SK-N-SH treated with all-trans-retinoic acid at 6 μM for 48 hours (cell line): ENCODE measurements around the gene TCTN1.

Source experiments
- ATAC-seq: fragments of 200-7000 bp; cut with Tn5 transposase; 3 replicates; pipeline ENCODE4 v1.9.1; 2020; ENCODE audit warnings: mild to moderate bottlenecking, moderate library complexity
- ARNTL ChIP-seq: fragments of 450-650 bp; formaldehyde crosslinking; IDR thresholded peaks from 2 replicates; pipeline ENCODE4 v1.5.0; 2020; ENCODE audit warnings: low read depth, mild to moderate bottlenecking, moderate library complexity, borderline replicate concordance
- BACH2 ChIP-seq: fragments of 250-450 bp; sonication (Bioruptor Pico); IDR thresholded peaks from 2 replicates; pipeline ENCODE4 v1.9.0; 2021; ENCODE audit warnings: mild to moderate bottlenecking, borderline replicate concordance
- CSDC2 ChIP-seq: fragments of 250-450 bp; sonication (Bioruptor Pico); IDR thresholded peaks from 2 replicates; pipeline ENCODE4 v1.5.0; 2020; ENCODE audit warnings: mild to moderate bottlenecking, moderate library complexity
- ISL1 ChIP-seq: fragments of 250-450 bp; sonication (Bioruptor Pico); IDR thresholded peaks from 2 replicates; pipeline ENCODE4 v2.1.2; 2022; ENCODE audit warnings: mild to moderate bottlenecking, moderate library complexity
- PPARA ChIP-seq: fragments of 250-450 bp; sonication (Bioruptor Pico); IDR thresholded peaks from 2 replicates; pipeline ENCODE4 v1.5.0; 2020; ENCODE audit warnings: mild to moderate bottlenecking, borderline replicate concordance
- RARB ChIP-seq: fragments of 250-450 bp; sonication (Bioruptor Pico); IDR thresholded peaks from 2 replicates; pipeline ENCODE4 v1.8.0; 2021; ENCODE audit warnings: mild to moderate bottlenecking, moderate library complexity
- SNAI2 ChIP-seq: fragments of 250-450 bp; sonication (Bioruptor Pico); IDR thresholded peaks from 2 replicates; pipeline ENCODE4 v1.5.0; 2020; ENCODE audit warnings: mild to moderate bottlenecking, moderate library complexity
- TCF4 ChIP-seq: fragments of 250-450 bp; sonication (Bioruptor Pico); IDR thresholded peaks from 2 replicates; pipeline ENCODE4 v1.8.0; 2021; ENCODE audit warnings: mild to moderate bottlenecking, moderate library complexity, borderline replicate concordance
- ZFP3 ChIP-seq: fragments of 250-450 bp; sonication (Bioruptor Pico); IDR thresholded peaks from 2 replicates; pipeline ENCODE4 v1.5.0; 2020; ENCODE audit warnings: mild to moderate bottlenecking, moderate library complexity
- ZFP30 ChIP-seq: fragments of 450-650 bp; formaldehyde crosslinking; IDR thresholded peaks from 2 replicates; pipeline ENCODE4 v1.5.0; 2022; ENCODE audit warnings: mild to moderate bottlenecking, moderate library complexity
- ZNF565 ChIP-seq: fragments of 450-650 bp; formaldehyde crosslinking; conservative IDR thresholded peaks from 2 replicates; pipeline ENCODE4 v1.5.0; 2020; ENCODE audit warnings: low read depth, mild to moderate bottlenecking, moderate library complexity
- ZNF70 ChIP-seq: fragments of 450-650 bp; formaldehyde crosslinking; IDR thresholded peaks from 2 replicates; pipeline ENCODE4 v1.5.0; 2020; ENCODE audit warnings: mild to moderate bottlenecking, moderate library complexity
- ZNF8 ChIP-seq: fragments of 450-650 bp; formaldehyde crosslinking; IDR thresholded peaks from 2 replicates; pipeline ENCODE4 v1.5.0; 2020; ENCODE audit warnings: mild to moderate bottlenecking, moderate library complexity
- TF ChIP-seq, protein P1 (sequence below): fragments of 250-450 bp; sonication (Bioruptor Pico); IDR thresholded peaks from 2 replicates; pipeline ENCODE4 v1.5.0; 2020; ENCODE audit warnings: mild to moderate bottlenecking, moderate library complexity
- TF ChIP-seq, protein P2 (sequence below): fragments of 250-450 bp; sonication (Bioruptor Pico); IDR thresholded peaks from 2 replicates; pipeline ENCODE4 v1.8.0; 2021; ENCODE audit warnings: low read depth, mild to moderate bottlenecking, moderate library complexity, borderline replicate concordance
- TF ChIP-seq, protein P3 (sequence below): fragments of 250-450 bp; sonication (Bioruptor Pico); IDR thresholded peaks from 2 replicates; pipeline ENCODE4 v1.5.1; 2020; ENCODE audit warnings: low read depth, mild to moderate bottlenecking, moderate library complexity

The TCTN1 gene

DNA sequence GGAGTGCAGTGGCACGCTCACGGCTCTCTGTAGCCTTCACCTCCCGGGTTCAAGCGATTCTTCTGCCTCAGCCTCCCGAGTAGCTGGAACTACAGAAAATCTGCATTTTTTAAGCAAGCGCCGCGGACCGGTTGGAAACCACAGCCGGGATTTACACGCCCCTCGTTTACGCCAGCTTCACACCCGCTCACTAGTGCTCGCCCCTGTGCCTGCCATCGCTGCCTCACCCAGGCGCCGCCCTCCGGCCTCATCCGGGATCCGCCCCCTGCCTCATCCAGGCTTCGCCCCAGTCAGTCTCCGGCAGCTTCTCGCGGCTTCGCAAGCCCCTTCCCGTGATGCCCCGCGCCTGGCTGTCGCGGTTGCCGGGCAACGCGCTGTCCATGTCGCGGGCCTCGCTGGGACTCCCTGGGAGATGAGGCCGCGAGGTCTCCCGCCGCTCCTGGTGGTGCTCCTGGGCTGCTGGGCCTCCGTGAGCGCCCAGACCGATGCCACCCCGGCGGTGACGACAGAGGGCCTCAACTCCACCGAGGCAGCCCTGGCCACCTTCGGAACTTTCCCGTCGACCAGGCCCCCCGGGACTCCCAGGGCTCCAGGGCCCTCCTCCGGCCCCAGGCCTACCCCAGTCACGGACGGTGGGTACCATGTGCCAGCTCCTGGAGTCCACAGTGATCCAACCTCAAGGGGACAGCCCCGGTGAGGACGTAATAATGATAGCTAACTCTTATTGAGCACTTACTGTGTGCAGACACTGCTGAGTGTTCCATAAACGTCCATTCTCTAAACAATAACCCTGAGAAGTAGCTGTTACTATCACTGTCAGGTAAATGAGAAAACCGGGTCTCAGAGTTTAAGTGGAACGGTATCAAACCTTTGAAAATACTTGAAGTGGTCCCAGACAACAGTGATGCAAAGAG, at the start of gene TCTN1:
Gene TCTN1 (plus strand): TSS at position 359 of the 914 bp plus-strand sequence. CDS start 54 bp downstream, at position 413.
- peak; percentile 100 for ATAC-seq
- TF ChIP-seq ISL1 (CRISPR knock-in tag), result no peak
- no peak for TF ChIP-seq TCF4 (CRISPR knock-in tag)
- TF ChIP-seq CSDC2, result no peak
- TF ChIP-seq ZNF70 (CRISPR knock-in tag), result no peak
- no peak for TF ChIP-seq ARNTL (CRISPR knock-in tag)
- TF ChIP-seq, protein P1, sequence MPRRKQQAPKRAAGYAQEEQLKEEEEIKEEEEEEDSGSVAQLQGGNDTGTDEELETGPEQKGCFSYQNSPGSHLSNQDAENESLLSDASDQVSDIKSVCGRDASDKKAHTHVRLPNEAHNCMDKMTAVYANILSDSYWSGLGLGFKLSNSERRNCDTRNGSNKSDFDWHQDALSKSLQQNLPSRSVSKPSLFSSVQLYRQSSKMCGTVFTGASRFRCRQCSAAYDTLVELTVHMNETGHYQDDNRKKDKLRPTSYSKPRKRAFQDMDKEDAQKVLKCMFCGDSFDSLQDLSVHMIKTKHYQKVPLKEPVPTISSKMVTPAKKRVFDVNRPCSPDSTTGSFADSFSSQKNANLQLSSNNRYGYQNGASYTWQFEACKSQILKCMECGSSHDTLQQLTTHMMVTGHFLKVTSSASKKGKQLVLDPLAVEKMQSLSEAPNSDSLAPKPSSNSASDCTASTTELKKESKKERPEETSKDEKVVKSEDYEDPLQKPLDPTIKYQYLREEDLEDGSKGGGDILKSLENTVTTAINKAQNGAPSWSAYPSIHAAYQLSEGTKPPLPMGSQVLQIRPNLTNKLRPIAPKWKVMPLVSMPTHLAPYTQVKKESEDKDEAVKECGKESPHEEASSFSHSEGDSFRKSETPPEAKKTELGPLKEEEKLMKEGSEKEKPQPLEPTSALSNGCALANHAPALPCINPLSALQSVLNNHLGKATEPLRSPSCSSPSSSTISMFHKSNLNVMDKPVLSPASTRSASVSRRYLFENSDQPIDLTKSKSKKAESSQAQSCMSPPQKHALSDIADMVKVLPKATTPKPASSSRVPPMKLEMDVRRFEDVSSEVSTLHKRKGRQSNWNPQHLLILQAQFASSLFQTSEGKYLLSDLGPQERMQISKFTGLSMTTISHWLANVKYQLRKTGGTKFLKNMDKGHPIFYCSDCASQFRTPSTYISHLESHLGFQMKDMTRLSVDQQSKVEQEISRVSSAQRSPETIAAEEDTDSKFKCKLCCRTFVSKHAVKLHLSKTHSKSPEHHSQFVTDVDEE (CRISPR knock-in tag), result no peak

DNA sequence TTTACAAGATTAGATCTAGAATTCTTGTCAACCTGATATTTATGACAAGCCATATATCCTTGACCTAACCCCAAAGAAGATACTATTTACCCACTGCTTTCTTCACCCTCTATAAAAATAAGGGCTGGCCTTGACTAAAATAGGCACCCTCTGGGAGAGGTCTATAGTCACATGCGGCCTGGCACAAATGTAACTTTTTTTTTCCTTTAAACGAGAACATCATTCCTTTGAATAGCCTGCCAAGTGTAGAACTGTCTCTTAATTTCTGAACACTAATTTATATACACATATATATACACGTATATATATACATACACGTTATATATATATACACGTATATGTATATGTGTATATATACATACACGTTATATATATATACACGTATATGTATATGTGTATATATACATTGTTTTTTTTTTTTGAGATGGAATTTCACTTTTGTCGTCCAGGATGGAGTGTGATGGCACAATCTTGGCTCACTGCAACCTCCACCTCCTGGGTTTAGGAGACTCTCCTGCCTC, 49.4 kb upstream of the TCTN1 start:
- no peak for TF ChIP-seq RARB (CRISPR knock-in tag)
- no peak for TF ChIP-seq BACH2
- TF ChIP-seq, protein P1 (CRISPR knock-in tag), result no peak
- TF ChIP-seq ZNF70 (CRISPR knock-in tag), result no peak
- TF ChIP-seq SNAI2, result no peak
- no peak for TF ChIP-seq ZFP3 (CRISPR knock-in tag)
- no peak; the same call in 1 of the 2 replicates for TF ChIP-seq ISL1 (CRISPR knock-in tag)
- TF ChIP-seq, protein P2, sequence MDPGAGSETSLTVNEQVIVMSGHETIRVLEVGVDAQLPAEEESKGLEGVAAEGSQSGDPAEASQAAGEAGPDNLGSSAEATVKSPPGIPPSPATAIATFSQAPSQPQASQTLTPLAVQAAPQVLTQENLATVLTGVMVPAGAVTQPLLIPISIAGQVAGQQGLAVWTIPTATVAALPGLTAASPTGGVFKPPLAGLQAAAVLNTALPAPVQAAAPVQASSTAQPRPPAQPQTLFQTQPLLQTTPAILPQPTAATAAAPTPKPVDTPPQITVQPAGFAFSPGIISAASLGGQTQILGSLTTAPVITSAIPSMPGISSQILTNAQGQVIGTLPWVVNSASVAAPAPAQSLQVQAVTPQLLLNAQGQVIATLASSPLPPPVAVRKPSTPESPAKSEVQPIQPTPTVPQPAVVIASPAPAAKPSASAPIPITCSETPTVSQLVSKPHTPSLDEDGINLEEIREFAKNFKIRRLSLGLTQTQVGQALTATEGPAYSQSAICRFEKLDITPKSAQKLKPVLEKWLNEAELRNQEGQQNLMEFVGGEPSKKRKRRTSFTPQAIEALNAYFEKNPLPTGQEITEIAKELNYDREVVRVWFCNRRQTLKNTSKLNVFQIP, result no peak
- TF ChIP-seq ZNF565, result no peak
- TF ChIP-seq ARNTL (CRISPR knock-in tag), result no peak
- TF ChIP-seq ZFP30, result no peak
- no peak for TF ChIP-seq CSDC2

DNA sequence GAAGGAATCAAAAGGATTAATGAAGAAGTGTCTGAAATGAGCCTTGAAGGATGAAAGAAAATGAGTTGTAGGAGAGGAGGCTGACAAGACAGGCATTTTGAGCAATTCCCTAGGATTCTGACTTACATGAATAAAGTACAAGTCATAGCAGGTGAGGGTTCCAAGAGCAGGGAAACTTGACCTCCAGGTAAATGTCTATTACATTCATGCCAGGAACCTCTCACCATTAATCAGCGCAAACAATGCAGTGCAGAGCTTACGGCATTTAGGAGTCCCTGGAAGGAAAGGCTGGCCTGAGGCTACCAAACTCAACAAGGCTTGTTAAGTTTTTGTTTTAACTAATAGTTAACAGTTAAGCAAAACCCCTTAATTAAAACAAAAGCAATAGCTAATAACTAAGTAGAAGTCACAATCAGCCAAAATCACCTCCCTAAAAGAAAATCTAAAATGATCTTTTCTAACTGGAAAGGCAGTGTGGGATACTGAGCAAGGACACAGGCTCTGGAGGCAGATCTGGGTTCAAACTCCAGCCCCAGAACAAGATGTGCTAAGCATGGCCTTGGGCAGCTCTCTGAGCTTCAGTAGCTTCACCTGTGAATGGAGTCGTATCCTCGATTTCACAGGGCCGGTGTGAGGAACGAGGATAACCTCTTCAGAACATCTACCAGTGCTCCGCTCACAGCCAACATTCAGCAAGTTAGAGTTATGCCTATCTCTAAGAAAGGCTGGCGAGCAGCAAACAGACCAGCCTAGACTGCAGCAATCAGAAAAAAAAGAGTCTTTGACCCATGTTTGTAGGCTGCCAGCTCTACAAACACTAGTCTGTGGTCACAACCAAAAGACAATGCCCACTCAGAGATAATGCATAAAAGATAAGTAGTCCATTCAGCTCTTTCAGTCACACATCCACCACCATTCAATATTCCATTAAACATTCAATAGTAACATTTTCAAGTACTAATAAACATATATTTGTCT, 47.7 kb upstream of the TCTN1 start:
- ATAC-seq, result no peak
- no peak for TF ChIP-seq ZNF8 (CRISPR knock-in tag)
- TF ChIP-seq ZNF565, result no peak
- no peak for TF ChIP-seq PPARA (CRISPR knock-in tag)
- TF ChIP-seq, protein P2, result no peak
- TF ChIP-seq SNAI2, result no peak

More for the DNA sequence above, 49.4 kb upstream of the TCTN1 start:
- peak; percentile 75 for ATAC-seq

DNA sequence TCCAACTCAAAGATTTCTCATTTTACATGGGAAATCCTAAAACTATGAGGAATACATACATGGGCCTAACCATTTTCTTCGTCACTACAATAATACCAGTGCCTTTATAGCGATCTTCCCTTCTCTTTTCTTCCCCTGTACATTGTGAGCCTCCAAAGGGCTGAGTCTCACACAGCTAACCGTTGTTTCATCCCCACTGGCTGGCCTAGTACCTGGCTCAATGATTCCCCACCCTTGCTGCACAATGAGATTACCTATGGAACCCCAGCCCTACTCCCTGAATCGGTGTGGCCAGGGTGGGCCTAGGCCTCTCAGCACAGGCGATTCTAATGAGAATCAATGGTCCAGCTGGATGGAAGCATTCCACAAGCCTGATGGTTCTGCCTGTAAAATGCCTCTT, 46.9 kb upstream of the TCTN1 start:
- no peak for ATAC-seq
- TF ChIP-seq ZFP30, result no peak
- TF ChIP-seq, protein P3, sequence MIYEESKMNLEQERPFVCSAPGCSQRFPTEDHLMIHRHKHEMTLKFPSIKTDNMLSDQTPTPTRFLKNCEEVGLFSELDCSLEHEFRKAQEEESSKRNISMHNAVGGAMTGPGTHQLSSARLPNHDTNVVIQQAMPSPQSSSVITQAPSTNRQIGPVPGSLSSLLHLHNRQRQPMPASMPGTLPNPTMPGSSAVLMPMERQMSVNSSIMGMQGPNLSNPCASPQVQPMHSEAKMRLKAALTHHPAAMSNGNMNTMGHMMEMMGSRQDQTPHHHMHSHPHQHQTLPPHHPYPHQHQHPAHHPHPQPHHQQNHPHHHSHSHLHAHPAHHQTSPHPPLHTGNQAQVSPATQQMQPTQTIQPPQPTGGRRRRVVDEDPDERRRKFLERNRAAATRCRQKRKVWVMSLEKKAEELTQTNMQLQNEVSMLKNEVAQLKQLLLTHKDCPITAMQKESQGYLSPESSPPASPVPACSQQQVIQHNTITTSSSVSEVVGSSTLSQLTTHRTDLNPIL (CRISPR knock-in tag), result no peak
- TF ChIP-seq, protein P2, result no peak
- TF ChIP-seq, protein P1 (CRISPR knock-in tag), result no peak
